Measurements from ENCODE around the gene DCAF7. TPM values are rescaled to one million over a fixed set of nuclear protein-coding genes. Genes with fewer than 3 reads are reported as not detected.

DCAF7 gene
- total RNA-seq = 26.3 and 26.4 TPM in 2 replicates

GRCh38 chr17:63549946-63550816 lies at the start of gene DCAF7:
TSS of gene DCAF7 (plus strand) at chr17:63550477. CDS start at chr17:63550678, 201 bp downstream.

GRCh38 chr17:63523253-63523855 lies 26.9 kb upstream of the DCAF7 start, which contains the start of gene KCNH6:
TSS of gene KCNH6 (plus strand) at chr17:63523358. CDS start at chr17:63523414, 56 bp downstream.

GRCh38 chr17:63600569-63601438 lies 50.5 kb downstream of the DCAF7 start, which contains the start of gene TACO1:
TSS of gene TACO1 (plus strand) at chr17:63600895. CDS start at chr17:63601084, 189 bp downstream.

GRCh38 chr17:63621684-63622573 lies 71.7 kb downstream of the DCAF7 start, which contains the start of gene MAP3K3:
TSS of gene MAP3K3 (plus strand) at chr17:63622417. CDS start at chr17:63622760, 343 bp downstream.

Other genes with a start within 250 kb of the DCAF7 start
- gene CYB561, start 104.2 kb upstream of the DCAF7 start, total RNA-seq = 7.2 and 8.2 TPM in 2 replicates
- gene ACE, start 73.4 kb upstream of the DCAF7 start, total RNA-seq = 0.89 and 1.0 TPM in 2 replicates
- not detected in 2 replicates for gene KCNH6, start 27.1 kb upstream of the DCAF7 start, total RNA-seq
- gene TACO1, start 50.4 kb downstream of the DCAF7 start, total RNA-seq = 26.7 and 30.2 TPM in 2 replicates
- 21.6 and 21.9 TPM in 2 replicates for gene MAP3K3, start 71.9 kb downstream of the DCAF7 start, total RNA-seq
- 24.4 and 31.3 TPM in 2 replicates for gene LIMD2, start 149.6 kb downstream of the DCAF7 start, total RNA-seq
- 18.8 and 22.6 TPM in 2 replicates for gene STRADA, start 191.3 kb downstream of the DCAF7 start, total RNA-seq
- 20.3 and 22.6 TPM in 2 replicates for gene CCDC47, start 223.1 kb downstream of the DCAF7 start, total RNA-seq
- gene DDX42, start 223.7 kb downstream of the DCAF7 start, total RNA-seq = 27.9 and 31.2 TPM in 2 replicates